ENCODE results near the gene CHTOP.
"Not testable (repeated sequence)": the region's sequence is repeated elsewhere in the genome, so short reads cannot be mapped to it uniquely, and the experiment has no call there.

CHTOP gene

GRCh38 chr1:153633754-153634665 is at the start of gene CHTOP:
TSS of gene CHTOP (plus strand) at chr1:153634066. CDS start at chr1:153636589, 2,523 bp downstream.
- TF ChIP-seq JUND (IDR thresholded peaks at IDR 0.05; ENCODE audit: low read depth), result no peak
- DNase-seq (ENCODE audit: low read depth in 1 of 2, low spot score in 1 of 2), result peak; percentile 95 to 100
- in situ Hi-C loops (cut with HindIII; ENCODE audit: low pct_unique_long_range_greater_than_20kb, low sequenced_read_pairs), result no loop called here

- DNase-seq (ENCODE audit: low read depth in 1 of 2, low spot score in 1 of 2), result no peak
- no peak for TF ChIP-seq JUND (IDR thresholded peaks at IDR 0.05; ENCODE audit: low read depth)
- in situ Hi-C loops (cut with HindIII; ENCODE audit: low pct_unique_long_range_greater_than_20kb, low sequenced_read_pairs), result no loop called here
These were observed 48.9 kb upstream of the CHTOP start for GRCh38 chr1:153585006-153585405.

- in situ Hi-C loops (cut with HindIII; ENCODE audit: low pct_unique_long_range_greater_than_20kb, low sequenced_read_pairs), result no loop called here
- TF ChIP-seq JUND (IDR thresholded peaks at IDR 0.05; ENCODE audit: low read depth), result no peak
These were observed 47.5 kb upstream of the CHTOP start for GRCh38 chr1:153586347-153586746.

GRCh38 chr1:153587314-153587713 is 46.6 kb upstream of the CHTOP start:
- no peak for TF ChIP-seq JUND (IDR thresholded peaks at IDR 0.05; ENCODE audit: low read depth)
- no peak for DNase-seq (ENCODE audit: low read depth in 1 of 2, low spot score in 1 of 2)
- in situ Hi-C loops (cut with HindIII; ENCODE audit: low pct_unique_long_range_greater_than_20kb, low sequenced_read_pairs), result no loop called here

More at GRCh38 chr1:153586347-153586746, 47.5 kb upstream of the CHTOP start:
- DNase-seq (ENCODE audit: low read depth in 1 of 2, low spot score in 1 of 2), result no peak

- in situ Hi-C loops (cut with HindIII; ENCODE audit: low pct_unique_long_range_greater_than_20kb, low sequenced_read_pairs), result not testable (repeated sequence)
These were observed 45.8 kb upstream of the CHTOP start for GRCh38 chr1:153588033-153588432.

GRCh38 chr1:153588482-153588881 is 45.4 kb upstream of the CHTOP start:
- no peak for TF ChIP-seq JUND (IDR thresholded peaks at IDR 0.05; ENCODE audit: low read depth)
- in situ Hi-C loops (cut with HindIII; ENCODE audit: low pct_unique_long_range_greater_than_20kb, low sequenced_read_pairs), result no loop called here
- DNase-seq (ENCODE audit: low read depth in 1 of 2, low spot score in 1 of 2), result no peak

More at GRCh38 chr1:153588033-153588432, 45.8 kb upstream of the CHTOP start:
- DNase-seq (ENCODE audit: low read depth in 1 of 2, low spot score in 1 of 2), result not testable (repeated sequence)

- in situ Hi-C loops (cut with HindIII; ENCODE audit: low pct_unique_long_range_greater_than_20kb, low sequenced_read_pairs), result no loop called here
- no peak for TF ChIP-seq JUND (IDR thresholded peaks at IDR 0.05; ENCODE audit: low read depth)
These were observed 41.1 kb upstream of the CHTOP start for GRCh38 chr1:153592748-153593147.

GRCh38 chr1:153597206-153597605 is 36.7 kb upstream of the CHTOP start:
- TF ChIP-seq JUND (IDR thresholded peaks at IDR 0.05; ENCODE audit: low read depth), result no peak
- no peak for DNase-seq (ENCODE audit: low read depth in 1 of 2, low spot score in 1 of 2)
- in situ Hi-C loops (cut with HindIII; ENCODE audit: low pct_unique_long_range_greater_than_20kb, low sequenced_read_pairs), result no loop called here

More at GRCh38 chr1:153592748-153593147, 41.1 kb upstream of the CHTOP start:
- DNase-seq (ENCODE audit: low read depth in 1 of 2, low spot score in 1 of 2), result no peak

GRCh38 chr1:153598309-153599172 is 35.3 kb upstream of the CHTOP start:
- TF ChIP-seq JUND (IDR thresholded peaks at IDR 0.05; ENCODE audit: low read depth), result no peak
- DNase-seq (ENCODE audit: low read depth in 1 of 2, low spot score in 1 of 2), result no peak
- in situ Hi-C loops (cut with HindIII; ENCODE audit: low pct_unique_long_range_greater_than_20kb, low sequenced_read_pairs), result no loop called here

- in situ Hi-C loops (cut with HindIII; ENCODE audit: low pct_unique_long_range_greater_than_20kb, low sequenced_read_pairs), result no loop called here
- no peak for TF ChIP-seq JUND (IDR thresholded peaks at IDR 0.05; ENCODE audit: low read depth)
- no peak for DNase-seq (ENCODE audit: low read depth in 1 of 2, low spot score in 1 of 2)
These were observed 34.0 kb upstream of the CHTOP start for GRCh38 chr1:153599847-153600246.

- DNase-seq (ENCODE audit: low read depth in 1 of 2, low spot score in 1 of 2), result no peak
- in situ Hi-C loops (cut with HindIII; ENCODE audit: low pct_unique_long_range_greater_than_20kb, low sequenced_read_pairs), result no loop called here
- no peak for TF ChIP-seq JUND (IDR thresholded peaks at IDR 0.05; ENCODE audit: low read depth)
These were observed 31.1 kb upstream of the CHTOP start for GRCh38 chr1:153602749-153603148.

GRCh38 chr1:153606194-153606593 is 27.7 kb upstream of the CHTOP start:
- no peak for TF ChIP-seq JUND (IDR thresholded peaks at IDR 0.05; ENCODE audit: low read depth)
- in situ Hi-C loops (cut with HindIII; ENCODE audit: low pct_unique_long_range_greater_than_20kb, low sequenced_read_pairs), result no loop called here
- no peak for DNase-seq (ENCODE audit: low read depth in 1 of 2, low spot score in 1 of 2)

GRCh38 chr1:153607381-153607780 is 26.5 kb upstream of the CHTOP start:
- no peak for DNase-seq (ENCODE audit: low read depth in 1 of 2, low spot score in 1 of 2)

More at GRCh38 chr1:153607381-153607780, 26.5 kb upstream of the CHTOP start:
- in situ Hi-C loops (cut with HindIII; ENCODE audit: low pct_unique_long_range_greater_than_20kb, low sequenced_read_pairs), result no loop called here
- TF ChIP-seq JUND (IDR thresholded peaks at IDR 0.05; ENCODE audit: low read depth), result no peak

Data from T47D (cell line).